Immature natural killer cell (primary cell): ENCODE data around the gene IFT43. TPM values are rescaled to one million over a fixed set of nuclear protein-coding genes. Genes with fewer than 3 reads are reported as not detected.

Experiments used
- DNase-seq, 3 donors: peaks; one replicate each; pipeline ENCODE4 v3.0.0; 2022; ENCODE audit warnings: mixed read lengths in 1 of 3
- H3K27ac Mint-ChIP-seq, 6 donors: one replicate each; pipeline ENCODE4 v1.8.0; 2020; ENCODE audit warnings: mixed read lengths in 6 of 6, mild to moderate bottlenecking in 5 of 6, inconsistent platforms in 4 of 6, moderate library complexity in 3 of 6
- H3K27me3 Mint-ChIP-seq, 3 donors: one replicate each; pipeline ENCODE4 v1.8.0; 2020 to 2021; ENCODE audit warnings: low read depth in 3 of 3, mild to moderate bottlenecking in 3 of 3, mixed read lengths in 3 of 3, moderate library complexity in 3 of 3, inconsistent platforms in 1 of 3
- H3K36me3 Mint-ChIP-seq, 3 donors: one replicate each; pipeline ENCODE4 v1.8.0; 2020; ENCODE audit warnings: mixed read lengths in 3 of 3, inconsistent platforms in 2 of 3, mild to moderate bottlenecking in 2 of 3
- H3K4me1 Mint-ChIP-seq, 2 donors: one replicate each; pipeline ENCODE4 v1.8.0; 2020; ENCODE audit warnings: inconsistent platforms in 2 of 2, mild to moderate bottlenecking in 2 of 2, mixed read lengths in 2 of 2, moderate library complexity in 1 of 2
- H3K4me3 Mint-ChIP-seq, 5 donors: one replicate each; pipeline ENCODE4 v1.8.0; 2020; ENCODE audit warnings: mild to moderate bottlenecking in 5 of 5, mixed read lengths in 5 of 5, inconsistent platforms in 3 of 5, moderate library complexity in 3 of 5
- H3K9me3 Mint-ChIP-seq, 6 donors: one replicate each; pipeline ENCODE4 v1.8.0; 2020; ENCODE audit warnings: mild to moderate bottlenecking in 6 of 6, mixed read lengths in 6 of 6, inconsistent platforms in 4 of 6, moderate library complexity in 3 of 6
- polyA plus RNA-seq, 3 donors: library from polyadenylated mRNA; unstranded; fragments of 300-500 nt; fragmentation: Illumina TruSeq; gene quantifications; one replicate each; pipeline ENCODE4 v1.2.3, GENCODE V29; 2021

The IFT43 gene
- polyA plus RNA-seq, 3 donors from 2014 or later = 16.5 to 24.4 (median 16.7) TPM

DNA sequence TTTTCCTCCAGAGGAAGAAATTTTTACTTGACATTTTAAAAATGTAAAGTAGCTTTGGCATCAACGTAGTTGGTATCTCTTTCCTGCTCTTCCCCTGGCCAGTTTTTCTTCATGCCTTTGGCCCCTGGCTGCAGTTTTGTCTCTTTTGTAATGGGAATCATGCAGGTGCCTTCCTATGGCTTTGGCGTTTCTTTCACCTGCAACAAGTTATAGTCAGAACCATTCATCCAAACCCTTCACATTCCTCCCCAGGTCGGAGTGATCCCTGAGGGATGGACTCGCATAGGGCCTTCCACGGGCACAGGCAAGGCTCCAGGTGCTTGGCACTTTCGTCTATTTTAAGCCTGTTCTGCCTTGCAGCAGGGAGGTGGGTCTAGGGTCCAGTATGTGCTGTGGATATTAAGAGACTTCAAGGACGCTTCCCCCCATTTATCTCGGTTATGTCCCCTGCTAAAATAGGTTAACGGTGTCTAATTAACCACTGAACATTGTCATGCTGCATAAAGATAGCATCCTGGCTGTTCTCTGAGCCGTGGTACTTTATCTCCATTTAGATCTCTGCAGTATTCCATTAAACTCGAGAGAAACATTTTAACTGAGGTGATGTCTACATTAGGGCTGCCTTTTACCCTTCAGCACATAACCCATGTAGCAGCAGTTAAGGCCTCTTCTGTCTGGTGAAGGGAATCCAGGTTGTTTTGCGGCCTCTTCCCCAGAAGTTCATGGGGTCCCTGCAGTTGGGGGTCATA is 66.3 kb downstream of the IFT43 start:
- H3K27me3 Mint-ChIP-seq = no peaks in the 10 kb centered on the region
- H3K4me1 Mint-ChIP-seq = no peaks in the 10 kb centered on the region
- no peak for DNase-seq
- no peak overlapping the region for H3K27ac Mint-ChIP-seq
- H3K9me3 Mint-ChIP-seq = no peaks in the 10 kb centered on the region
- no peaks in the 10 kb centered on the region for H3K36me3 Mint-ChIP-seq
- no peak overlapping the region for H3K4me3 Mint-ChIP-seq

DNA sequence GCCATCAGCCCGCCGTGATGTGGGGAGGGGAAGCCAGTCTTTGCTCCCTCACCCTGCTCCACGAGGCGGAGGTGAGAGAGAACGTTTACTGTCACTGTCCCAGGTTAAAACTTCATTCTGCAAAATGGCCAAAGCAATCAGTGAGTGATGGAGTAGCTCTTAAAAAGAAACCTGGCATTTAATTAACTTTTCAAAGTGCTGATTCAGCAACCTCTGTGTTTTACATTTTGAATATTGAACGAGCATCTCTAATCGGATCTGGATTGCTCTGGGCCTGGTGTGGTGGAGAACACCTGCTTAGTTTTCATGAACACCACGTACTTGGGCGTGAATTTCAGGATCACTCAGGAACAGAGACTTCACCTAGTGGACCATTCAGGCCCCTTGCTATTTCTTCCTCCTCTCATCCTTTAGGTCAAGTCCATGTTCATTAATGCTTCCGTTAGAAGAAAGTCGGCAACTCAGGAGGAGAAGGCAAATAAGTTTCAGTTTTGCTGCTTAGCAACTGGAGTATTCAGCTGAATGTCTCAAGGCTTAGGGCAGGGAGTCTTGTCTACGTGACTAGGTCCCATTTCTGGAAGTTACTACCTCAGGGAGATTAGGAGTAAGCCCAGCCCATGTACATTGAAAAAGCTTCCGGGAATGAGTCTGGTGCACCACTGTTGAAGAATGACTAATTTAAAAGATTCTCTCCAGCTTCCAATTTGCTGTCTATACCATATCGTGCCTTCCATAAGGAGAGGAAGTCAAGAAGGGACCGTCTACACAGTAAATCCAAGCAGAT is 68.2 kb downstream of the IFT43 start:
- Mint-ChIP-seq H3K4me1 (no peaks in the 10 kb centered on the region), H3K27me3 (no peaks in the 10 kb centered on the region), H3K9me3 (no peaks in the 10 kb centered on the region), H3K27ac (no peak overlapping the region), H3K36me3 (peaks cover 0 to 4% (median 0%) of the 10 kb centered on the region in 3 donors), H3K4me3 (no peak overlapping the region)
- DNase-seq = no peak

DNA sequence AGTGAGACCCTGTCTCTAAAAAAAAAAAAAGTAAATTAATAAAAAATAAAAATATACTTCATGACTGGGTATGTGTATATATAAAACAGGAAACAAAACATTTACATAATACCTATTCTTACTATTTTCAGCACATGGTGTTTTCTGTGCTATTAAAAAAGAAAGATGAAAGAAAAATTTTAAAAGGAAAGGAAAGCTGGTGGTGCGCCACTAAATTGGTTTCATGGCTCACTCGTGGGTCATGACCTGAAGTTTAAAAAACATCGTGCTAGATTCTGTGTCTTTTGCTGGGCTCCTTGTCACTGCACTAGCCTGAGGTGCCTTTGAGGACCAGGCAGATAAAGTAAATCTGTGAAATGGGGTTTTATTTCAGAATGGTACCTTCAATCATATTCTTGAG is 69.8 kb downstream of the IFT43 start:
- Mint-ChIP-seq H3K9me3 (no peaks in the 10 kb centered on the region), H3K4me1 (no peaks in the 10 kb centered on the region), H3K36me3 (peaks cover 4 to 8% (median 8%) of the 10 kb centered on the region in 3 donors), H3K27me3 (no peaks in the 10 kb centered on the region), H3K27ac (no peak overlapping the region), H3K4me3 (no peak overlapping the region)
- DNase-seq = no peak

DNA sequence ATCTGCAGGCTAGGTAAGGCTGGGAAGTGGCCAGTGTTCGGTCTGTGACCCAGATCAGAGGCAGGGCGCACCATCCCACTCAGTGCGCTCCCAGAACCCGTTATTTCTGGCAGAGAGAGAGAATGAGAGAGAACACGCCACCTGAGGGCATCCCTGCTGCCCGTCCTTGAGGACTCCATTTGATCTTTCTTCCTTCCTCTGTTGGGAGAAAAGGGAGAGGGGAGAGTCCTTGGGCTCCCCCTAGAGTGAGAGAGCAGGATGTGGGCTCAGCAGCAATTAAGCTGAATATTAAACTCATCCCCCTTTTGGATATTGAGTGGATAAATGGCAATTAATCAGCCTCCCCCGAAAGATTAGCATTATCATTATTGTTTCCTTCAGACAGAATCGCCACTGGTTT is 70.6 kb downstream of the IFT43 start:
- Mint-ChIP-seq H3K27me3 (no peaks in the 10 kb centered on the region), H3K4me3 (no peak overlapping the region), H3K27ac (no peak overlapping the region), H3K9me3 (no peaks in the 10 kb centered on the region), H3K4me1 (no peaks in the 10 kb centered on the region), H3K36me3 (peaks cover 6 to 10% (median 10%) of the 10 kb centered on the region in 3 donors)
- DNase-seq = no peak

DNA sequence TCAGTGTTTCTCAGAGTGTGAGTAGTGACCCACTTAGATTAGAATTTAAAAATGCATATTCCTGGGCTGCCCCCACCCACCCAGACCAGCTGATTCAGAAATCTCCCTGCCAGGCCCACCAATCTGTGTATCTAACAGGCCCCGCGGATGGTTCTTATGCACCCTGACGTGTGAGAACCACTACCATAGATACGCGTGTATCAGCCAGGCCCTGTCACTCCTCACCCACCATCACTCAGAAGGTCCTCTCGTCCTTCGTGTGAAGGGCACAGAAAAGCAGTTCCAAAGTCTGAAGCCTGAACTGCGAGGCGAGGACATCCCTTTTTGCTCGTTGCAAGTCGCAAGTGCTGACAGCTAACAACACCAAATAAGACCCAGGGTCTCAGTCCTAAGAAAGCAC is 72.4 kb downstream of the IFT43 start:
- Mint-ChIP-seq H3K27me3 (no peaks in the 10 kb centered on the region), H3K4me1 (no peaks in the 10 kb centered on the region), H3K27ac (no peak overlapping the region), H3K36me3 (peaks cover 10 to 13% (median 13%) of the 10 kb centered on the region in 3 donors), H3K4me3 (no peak overlapping the region), H3K9me3 (no peaks in the 10 kb centered on the region)
- DNase-seq = no peak

DNA sequence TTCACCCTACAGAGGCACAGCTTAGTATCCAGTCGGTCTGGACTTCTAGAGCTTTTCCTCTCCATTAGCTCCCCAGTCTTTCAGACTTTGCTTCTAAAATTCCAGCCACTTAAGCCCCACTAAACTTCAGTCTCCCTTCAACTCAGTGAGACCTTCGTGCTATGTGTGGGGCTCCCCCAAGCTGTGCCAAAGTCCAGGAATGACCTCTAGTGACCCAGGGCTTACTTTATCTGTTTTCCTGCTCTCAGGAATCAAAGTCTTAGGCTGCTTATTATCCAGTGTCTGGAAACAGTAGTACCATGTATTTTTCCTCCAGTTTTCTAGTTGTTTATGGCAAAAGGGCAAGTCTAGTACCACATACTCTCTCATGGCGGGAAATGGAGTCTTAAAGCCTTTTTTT is 77.8 kb downstream of the IFT43 start:
- Mint-ChIP-seq H3K9me3 (peaks cover 0 to 3% (median 0%) of the 10 kb centered on the region in 6 donors), H3K27me3 (peaks cover 0 to 1% (median 0%) of the 10 kb centered on the region in 3 donors), H3K4me1 (no peaks in the 10 kb centered on the region), H3K27ac (no peak overlapping the region), H3K4me3 (no peak overlapping the region), H3K36me3 (peaks cover 28 to 42% (median 37%) of the 10 kb centered on the region in 3 donors)
- DNase-seq = no peak

DNA sequence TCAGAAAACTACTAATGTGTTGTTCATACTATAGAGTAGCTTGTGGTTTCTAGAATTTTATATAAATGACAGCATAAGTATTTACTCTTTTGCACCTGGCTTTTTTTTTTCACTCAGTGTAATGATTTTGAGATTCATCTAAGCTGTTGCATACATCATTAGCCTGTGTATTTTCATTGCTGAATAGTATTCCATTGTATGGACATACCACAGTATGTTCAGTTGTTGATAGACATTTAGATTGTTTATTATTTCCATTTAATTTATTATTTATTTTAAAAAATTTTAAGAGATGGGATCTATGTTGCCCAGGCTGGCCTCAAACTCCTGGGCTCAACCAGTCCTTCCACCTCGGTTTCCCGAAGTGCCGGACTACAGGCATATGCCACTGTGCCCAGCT is 80.0 kb downstream of the IFT43 start:
- H3K27me3 Mint-ChIP-seq = peaks cover 0 to 1% (median 0%) of the 10 kb centered on the region in 3 donors
- no peak for DNase-seq
- H3K4me3 Mint-ChIP-seq = no peak overlapping the region
- H3K27ac Mint-ChIP-seq = no peak overlapping the region
- no peaks in the 10 kb centered on the region for H3K4me1 Mint-ChIP-seq
- peaks cover 0 to 3% (median 0%) of the 10 kb centered on the region in 6 donors for H3K9me3 Mint-ChIP-seq
- H3K36me3 Mint-ChIP-seq = peaks cover 29 to 37% (median 34%) of the 10 kb centered on the region in 3 donors

DNA sequence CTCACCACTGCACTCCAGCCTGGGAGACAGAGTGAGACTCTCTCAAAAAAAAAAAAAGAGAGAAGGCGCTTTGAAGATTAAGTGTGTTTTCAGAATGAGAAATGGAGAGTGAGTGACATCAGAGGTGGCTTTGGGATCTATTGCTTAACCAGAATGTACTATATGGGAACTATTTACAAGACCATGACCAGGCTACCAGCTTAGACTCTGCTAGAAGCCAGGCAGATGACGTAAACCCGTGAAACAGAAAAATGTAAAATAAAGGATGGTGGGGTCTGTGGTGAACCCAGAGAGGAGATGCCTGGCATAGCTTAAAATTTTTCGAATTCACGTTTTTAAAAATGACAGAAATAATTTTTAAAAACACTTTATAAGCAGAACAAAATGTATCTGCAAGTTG is 82.0 kb downstream of the IFT43 start:
- DNase-seq = no peak
- no peaks in the 10 kb centered on the region for H3K4me1 Mint-ChIP-seq
- peaks cover 0 to 1% (median 0%) of the 10 kb centered on the region in 3 donors for H3K27me3 Mint-ChIP-seq
- H3K27ac Mint-ChIP-seq = no peak overlapping the region
- H3K4me3 Mint-ChIP-seq = no peak overlapping the region
- peaks cover 24 to 32% (median 31%) of the 10 kb centered on the region in 3 donors for H3K36me3 Mint-ChIP-seq
- peaks cover 0 to 3% (median 0%) of the 10 kb centered on the region in 6 donors for H3K9me3 Mint-ChIP-seq

DNA sequence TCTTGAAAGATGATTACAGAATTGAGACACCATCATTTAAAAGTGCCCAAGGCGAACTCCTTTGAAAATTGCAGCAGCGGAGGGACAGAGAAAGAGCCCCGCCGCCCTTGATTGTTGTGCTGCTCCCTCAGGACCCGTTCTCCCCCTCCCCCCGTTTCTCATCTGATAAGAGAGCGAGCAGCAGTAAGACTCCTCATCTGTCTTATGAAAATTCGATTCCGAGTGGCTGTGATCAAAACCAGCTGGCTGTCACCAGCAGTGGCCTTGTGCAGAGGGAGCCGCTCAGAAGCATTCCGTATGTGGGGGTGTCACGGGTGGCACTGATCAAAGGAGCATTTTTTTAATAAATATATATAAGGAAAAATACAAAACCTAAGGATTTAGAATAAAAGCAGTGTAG is 88.2 kb downstream of the IFT43 start:
- Mint-ChIP-seq H3K27me3 (no peaks in the 10 kb centered on the region), H3K4me1 (no peaks in the 10 kb centered on the region), H3K27ac (no peak overlapping the region), H3K9me3 (no peaks in the 10 kb centered on the region), H3K4me3 (no peak overlapping the region), H3K36me3 (peaks cover 0 to 9% (median 9%) of the 10 kb centered on the region in 3 donors)
- DNase-seq = no peak

DNA sequence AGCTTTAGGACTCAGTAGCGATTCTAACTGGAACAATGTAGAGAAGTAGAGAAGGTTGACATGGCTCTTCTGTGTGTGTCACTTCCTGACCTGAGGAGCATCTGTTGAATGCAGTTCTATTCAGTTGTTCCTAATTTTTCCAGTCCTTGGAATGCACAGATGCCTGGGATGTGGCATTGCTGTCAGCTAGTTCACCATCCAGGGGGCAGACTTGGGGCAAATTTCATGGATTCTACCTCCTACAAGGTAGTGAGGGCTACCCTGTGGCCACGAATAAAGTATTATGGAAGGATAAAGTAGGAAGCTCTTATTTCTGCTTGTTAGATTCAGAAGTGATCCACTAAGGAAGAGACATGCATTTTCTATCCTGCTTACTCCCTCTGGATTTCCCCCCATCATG is 91.8 kb downstream of the IFT43 start:
- H3K27me3 Mint-ChIP-seq = no peaks in the 10 kb centered on the region
- no peak overlapping the region for H3K4me3 Mint-ChIP-seq
- no peak overlapping the region for H3K27ac Mint-ChIP-seq
- no peaks in the 10 kb centered on the region for H3K4me1 Mint-ChIP-seq
- H3K36me3 Mint-ChIP-seq = peaks cover 0 to 6% (median under 1%) of the 10 kb centered on the region in 3 donors
- no peak for DNase-seq
- no peaks in the 10 kb centered on the region for H3K9me3 Mint-ChIP-seq

DNA sequence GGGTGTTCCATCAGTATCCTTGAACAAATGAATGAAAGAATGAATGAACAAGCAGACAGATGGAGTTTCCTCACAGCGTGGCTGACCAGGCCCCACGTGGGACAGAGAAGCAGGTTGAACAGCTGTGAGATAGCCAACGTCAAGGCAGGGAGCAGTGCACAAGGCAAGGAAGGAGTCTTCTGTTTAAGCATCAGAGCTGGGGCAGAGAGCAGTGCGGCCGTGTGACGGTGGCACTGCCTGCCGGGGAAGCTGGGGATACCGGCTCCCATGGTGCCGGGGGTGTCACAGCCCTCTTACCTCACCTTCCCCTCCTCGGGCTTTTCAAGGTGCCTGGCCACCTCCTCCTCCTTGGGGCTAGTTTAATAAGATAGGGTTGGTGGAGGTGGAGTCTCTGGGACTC is 92.9 kb downstream of the IFT43 start:
- H3K4me3 Mint-ChIP-seq = no peak overlapping the region
- no peaks in the 10 kb centered on the region for H3K4me1 Mint-ChIP-seq
- H3K9me3 Mint-ChIP-seq = no peaks in the 10 kb centered on the region
- H3K27me3 Mint-ChIP-seq = no peaks in the 10 kb centered on the region
- H3K36me3 Mint-ChIP-seq = peaks cover 0 to 6% (median 3%) of the 10 kb centered on the region in 3 donors
- H3K27ac Mint-ChIP-seq = no peak overlapping the region
- DNase-seq = no peak

DNA sequence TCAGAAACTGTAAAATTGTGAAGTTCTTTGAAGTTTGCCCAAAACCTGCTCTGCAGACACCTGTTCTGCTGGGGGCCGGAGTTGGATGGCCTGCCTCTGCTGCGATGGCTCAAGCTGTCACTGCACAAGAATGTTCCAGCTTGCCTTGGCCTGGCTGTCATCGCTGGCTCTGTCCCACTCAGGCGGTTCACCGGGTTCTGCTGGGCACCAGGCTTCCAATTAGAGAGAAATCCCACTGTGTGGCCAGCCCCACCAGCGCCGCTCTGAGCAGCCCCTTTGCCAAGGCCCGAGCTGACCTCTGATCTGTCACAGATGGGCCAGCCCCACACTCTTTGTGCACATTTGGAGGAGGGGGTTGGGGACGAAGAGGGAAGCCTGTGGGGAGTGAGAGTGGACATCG is 94.5 kb downstream of the IFT43 start:
- H3K4me1 Mint-ChIP-seq = no peaks in the 10 kb centered on the region
- no peaks in the 10 kb centered on the region for H3K9me3 Mint-ChIP-seq
- no peak overlapping the region for H3K4me3 Mint-ChIP-seq
- peaks cover 0 to 4% (median 3%) of the 10 kb centered on the region in 3 donors for H3K36me3 Mint-ChIP-seq
- H3K27me3 Mint-ChIP-seq = no peaks in the 10 kb centered on the region
- no peak overlapping the region for H3K27ac Mint-ChIP-seq
- no peak for DNase-seq

DNA sequence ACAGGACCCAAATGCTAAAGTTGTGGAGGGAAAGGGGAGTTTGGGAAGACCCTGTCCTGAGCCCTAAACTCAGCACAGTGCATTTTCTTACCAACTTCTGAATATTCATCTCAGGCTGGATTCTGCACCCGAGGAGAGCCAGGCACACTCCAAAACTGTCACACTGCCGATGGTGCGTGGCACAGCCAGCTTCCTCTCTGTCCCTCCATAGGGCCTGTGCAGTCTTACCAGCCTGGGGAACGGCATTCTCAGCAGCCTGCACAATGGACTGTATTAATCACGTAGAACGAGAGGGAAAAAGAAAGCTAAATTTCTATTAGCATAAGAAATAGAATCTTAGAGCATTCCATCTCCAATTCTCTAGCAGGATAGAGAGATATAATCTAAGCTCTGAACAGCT is 94.9 kb downstream of the IFT43 start:
- H3K4me3 Mint-ChIP-seq = no peak overlapping the region
- H3K9me3 Mint-ChIP-seq = no peaks in the 10 kb centered on the region
- no peaks in the 10 kb centered on the region for H3K27me3 Mint-ChIP-seq
- H3K27ac Mint-ChIP-seq = no peak overlapping the region
- no peaks in the 10 kb centered on the region for H3K4me1 Mint-ChIP-seq
- H3K36me3 Mint-ChIP-seq = peaks cover 0 to 4% (median 3%) of the 10 kb centered on the region in 3 donors
- DNase-seq = no peak

DNA sequence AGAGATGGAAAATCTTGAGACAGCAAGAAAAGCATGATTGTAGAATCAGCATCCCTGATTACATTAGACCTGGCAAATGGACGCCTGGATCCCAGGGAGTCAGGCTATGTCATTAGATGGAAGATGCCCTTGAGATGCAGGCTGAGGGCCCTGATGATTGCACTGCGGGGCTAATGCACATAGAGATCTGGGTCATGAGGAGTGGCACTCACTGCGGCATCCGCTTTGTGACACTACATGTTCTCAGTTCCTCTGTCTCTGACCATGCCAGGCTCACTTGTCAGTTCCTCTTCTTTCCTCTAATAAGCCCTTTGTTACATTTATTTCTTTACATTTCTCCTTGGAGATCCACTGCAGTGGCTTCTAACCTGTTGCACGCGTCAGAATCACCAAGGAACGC is 96.1 kb downstream of the IFT43 start:
- Mint-ChIP-seq H3K9me3 (no peaks in the 10 kb centered on the region), H3K4me1 (no peaks in the 10 kb centered on the region), H3K27ac (no peak overlapping the region), H3K27me3 (no peaks in the 10 kb centered on the region), H3K36me3 (peaks cover 0 to 4% (median 3%) of the 10 kb centered on the region in 3 donors), H3K4me3 (no peak overlapping the region)
- DNase-seq = no peak
